Spinal cord (tissue), 10 donors: Measurements from ENCODE around the gene IQSEC2. TPM values are rescaled to one million over a fixed set of nuclear protein-coding genes. Genes with fewer than 3 reads are reported as not detected.

Source experiments
- DNase-seq, 6 donors: peaks; one replicate each; pipeline versions ENCODE4 v3.0.0 to v3.0.0-alpha.2; 2013 to 2015; ENCODE audit warnings: low spot score in 6 of 6, low read depth in 4 of 6
- H3K27ac ChIP-seq: one replicate; pipeline ENCODE4 v1.5.1; 2013; ENCODE audit warnings: low read depth, low read length, control low read depth
- H3K27me3 ChIP-seq: one replicate; pipeline ENCODE4 v1.6.1; 2013; ENCODE audit warnings: low read length; ENCODE audit not compliant: control insufficient read depth, insufficient read depth
- H3K36me3 ChIP-seq: one replicate; pipeline ENCODE4 v1.6.1; 2013; ENCODE audit warnings: low read length; ENCODE audit not compliant: control insufficient read depth, insufficient read depth
- H3K4me1 ChIP-seq: one replicate; pipeline ENCODE4 v1.6.1; 2013; ENCODE audit warnings: low read length; ENCODE audit not compliant: control insufficient read depth, insufficient read depth
- H3K4me3 ChIP-seq: one replicate; pipeline ENCODE4 v1.5.1; 2013; ENCODE audit warnings: low read depth, low read length, control low read depth
- H3K9me3 ChIP-seq: one replicate; pipeline ENCODE4 v1.6.1; 2013; ENCODE audit warnings: low read length; ENCODE audit not compliant: control insufficient read depth, insufficient read depth
- WGBS: methylation state at CpG from one replicate; pipeline ENCODE4 v1.1.5; 2013; ENCODE audit warnings: missing lambda C conversion rate; ENCODE audit not compliant: insufficient coverage; 5-methylcytosine and 5-hydroxymethylcytosine counted together
- polyA plus RNA-seq, 2 donors: library from polyadenylated mRNA; unstranded; fragments of 120-200 nt; gene quantifications; one replicate each; pipeline ENCODE4 v1.2.1, GENCODE V29; 2013; ENCODE audit not compliant: insufficient read length in 2 of 2
- total RNA-seq, 2 donors: library from RNA; depleted of rRNA in 1 of 2; stranded (reverse); fragments of 120-200 nt in 1 of 2; fragments of >200 nt in 1 of 2; gene quantifications; one replicate each; pipeline versions ENCODE4 v1.2.3 to v1.2.4, GENCODE V29; 2013 to 2014
- donor health status: healthy.

Gene IQSEC2
- total and polyA plus RNA-seq, 4 donors = 11.8 to 47.8 (median 28.8) TPM

DNA sequence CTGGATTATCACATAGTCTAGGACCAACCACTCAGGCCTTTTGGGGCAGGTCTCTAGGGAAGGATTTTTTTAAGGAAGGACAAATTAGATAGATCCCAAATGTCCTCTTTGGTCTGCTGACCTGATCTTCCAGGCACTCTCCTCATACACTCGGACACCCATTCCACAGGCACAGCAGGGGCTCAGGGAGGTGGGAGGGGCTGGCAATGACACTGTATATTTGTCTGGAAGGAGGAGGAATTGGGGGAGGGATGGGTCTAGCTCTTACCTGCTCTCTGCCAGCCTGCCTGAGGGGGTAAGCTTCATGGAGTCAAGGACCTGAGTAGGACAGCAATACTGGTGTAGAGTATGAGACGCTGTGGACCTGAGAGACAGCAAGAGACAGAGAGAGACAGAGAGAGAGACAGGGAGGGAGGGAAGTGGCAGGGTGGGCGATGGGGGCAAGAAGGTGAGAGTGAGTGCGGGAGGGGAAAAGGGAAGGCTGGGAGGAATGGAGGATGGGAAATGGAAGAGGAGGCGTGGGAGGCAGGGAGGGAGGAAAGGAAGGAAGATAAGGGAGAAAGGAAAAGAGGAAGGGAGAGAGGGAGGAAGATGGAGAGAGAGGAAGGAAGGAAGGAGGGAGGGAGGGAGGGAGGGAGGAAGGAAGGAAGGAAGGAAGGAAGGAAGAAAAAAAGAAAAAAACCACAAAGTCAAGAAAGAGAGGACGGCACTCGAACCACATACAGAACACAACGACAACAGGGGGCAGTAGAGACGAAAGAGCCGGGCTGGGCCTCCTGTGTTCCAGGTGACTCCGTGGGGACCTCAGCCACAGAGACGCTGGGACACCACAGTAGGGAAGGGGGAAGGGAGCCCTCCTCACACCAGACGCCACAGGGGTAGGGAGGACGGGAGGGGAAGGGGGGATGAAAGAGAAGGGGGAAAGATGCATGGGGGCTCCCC, 1.8 kb downstream of the IQSEC2 start:
- Histone ChIP-seq H3K36me3 (peaks cover 2% of the 10 kb centered on the region), H3K27ac (no peak overlapping the region), H3K4me3 (no peak overlapping the region), H3K9me3 (no peaks in the 10 kb centered on the region), H3K4me1 (peaks cover 30% of the 10 kb centered on the region), H3K27me3 (peaks cover 40% of the 10 kb centered on the region)
- DNase-seq = no peak
- 68% methylated on average over 5 of the region's 14 CpGs for WGBS

DNA sequence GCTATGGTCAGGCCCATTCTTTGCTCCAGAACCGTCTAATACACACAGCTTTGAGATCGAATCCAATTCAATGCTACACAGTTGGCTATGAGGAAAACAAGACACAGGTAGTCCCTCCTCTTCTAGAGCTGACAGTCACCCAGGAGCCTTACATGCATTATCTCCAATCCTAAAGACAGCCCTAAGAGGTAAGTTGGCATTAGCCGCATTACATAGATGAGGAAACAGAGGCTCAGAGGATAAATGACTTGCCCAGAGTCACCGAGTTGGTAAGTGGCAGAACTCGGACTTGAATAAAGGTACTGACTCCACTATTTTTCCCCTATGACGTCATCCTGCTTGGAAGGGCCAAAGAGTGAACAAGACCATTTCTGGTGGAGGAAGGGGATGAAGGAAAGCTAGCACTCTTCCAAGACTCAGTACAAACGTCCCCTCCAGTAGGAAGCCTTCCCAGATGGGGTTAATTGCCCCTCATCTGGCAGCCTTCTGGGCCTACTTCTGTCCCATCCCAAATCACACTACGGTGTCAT, 8.5 kb downstream of the IQSEC2 start:
- Histone ChIP-seq H3K27ac (no peak overlapping the region), H3K9me3 (no peaks in the 10 kb centered on the region), H3K36me3 (no peaks in the 10 kb centered on the region), H3K4me3 (no peak overlapping the region), H3K4me1 (no peaks in the 10 kb centered on the region), H3K27me3 (peaks cover 33% of the 10 kb centered on the region)
- 57% methylated on average over 3 of the region's 8 CpGs for WGBS
- no peak for DNase-seq

GRCh38 chrX:53269536-53270107, 11.8 kb downstream of the IQSEC2 start:
- Histone ChIP-seq H3K27me3 (peaks cover 49% of the 10 kb centered on the region), H3K4me3 (no peak overlapping the region)

DNA sequence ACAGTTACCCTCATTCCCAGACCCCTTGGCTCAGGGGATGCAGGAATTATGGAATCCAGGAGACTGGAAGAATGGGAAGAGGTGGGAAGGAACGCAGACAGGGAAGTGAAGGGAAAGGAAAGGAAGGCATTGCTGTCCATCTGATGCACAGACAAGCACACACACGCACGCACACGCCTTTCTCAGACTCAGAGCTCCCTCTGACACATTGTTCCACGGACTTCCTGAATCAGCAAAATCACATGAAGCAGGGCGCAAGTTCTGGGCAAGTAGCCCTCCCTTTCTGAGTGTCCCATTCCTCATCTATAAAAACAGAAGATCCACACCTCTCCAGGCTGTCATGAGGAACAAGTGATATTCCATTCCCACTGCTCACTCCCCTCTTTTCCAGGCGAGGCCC, 13.2 kb downstream of the IQSEC2 start:
- DNase-seq = no peak
- Histone ChIP-seq H3K4me3 (no peak overlapping the region), H3K9me3 (no peaks in the 10 kb centered on the region), H3K27me3 (peaks cover 57% of the 10 kb centered on the region), H3K36me3 (no peaks in the 10 kb centered on the region), H3K4me1 (peaks cover 4% of the 10 kb centered on the region), H3K27ac (no peak overlapping the region)
- WGBS = 76% methylated on average over 6 of the region's 7 CpGs

More at GRCh38 chrX:53269536-53270107, 11.8 kb downstream of the IQSEC2 start:
- no peaks in the 10 kb centered on the region for H3K9me3 ChIP-seq
- no peaks in the 10 kb centered on the region for H3K36me3 ChIP-seq
- peaks cover 3% of the 10 kb centered on the region for H3K4me1 ChIP-seq
- no peak for DNase-seq
- 74% methylated on average over 14 of the region's 14 CpGs for WGBS
- no peak overlapping the region for H3K27ac ChIP-seq

DNA sequence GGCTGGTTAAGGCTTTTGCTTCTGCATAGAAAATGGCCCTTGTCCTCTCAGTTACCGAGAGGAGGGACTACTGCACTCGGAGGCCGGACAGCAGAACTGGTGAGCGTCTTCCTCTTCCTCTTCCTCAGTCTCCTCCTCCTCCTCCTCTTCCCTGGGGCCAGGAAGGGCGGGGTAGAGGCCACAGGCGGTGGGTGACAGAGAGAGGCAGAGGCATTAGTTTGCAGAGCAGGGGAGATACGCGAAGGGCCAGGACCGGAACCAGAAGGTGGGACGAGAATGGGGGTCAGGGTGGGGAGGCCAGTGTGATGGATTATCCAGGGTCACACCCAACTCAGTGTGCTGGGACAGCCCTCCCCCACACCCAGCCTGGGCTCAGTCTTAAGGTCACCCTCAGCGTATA, 14.5 kb downstream of the IQSEC2 start:
- no peak for DNase-seq
- H3K36me3 ChIP-seq = no peaks in the 10 kb centered on the region
- no peak overlapping the region for H3K27ac ChIP-seq
- H3K9me3 ChIP-seq = no peaks in the 10 kb centered on the region
- 70% methylated on average over 6 of the region's 11 CpGs for WGBS
- peaks cover 57% of the 10 kb centered on the region for H3K27me3 ChIP-seq
- H3K4me3 ChIP-seq = no peak overlapping the region
- peaks cover 17% of the 10 kb centered on the region for H3K4me1 ChIP-seq

GRCh38 chrX:53265771-53266574, 15.4 kb downstream of the IQSEC2 start:
- Histone ChIP-seq H3K27ac (no peak overlapping the region), H3K4me1 (peaks cover 23% of the 10 kb centered on the region), H3K27me3 (peaks cover 55% of the 10 kb centered on the region), H3K36me3 (no peaks in the 10 kb centered on the region), H3K9me3 (no peaks in the 10 kb centered on the region), H3K4me3 (no peak overlapping the region)
- WGBS = 68% methylated on average over 3 of the region's 8 CpGs
- DNase-seq = no peak

GRCh38 chrX:53263597-53264094, 17.7 kb downstream of the IQSEC2 start:
- 79% methylated on average over 11 of the region's 11 CpGs for WGBS
- DNase-seq = no peak
- no peak overlapping the region for H3K27ac ChIP-seq
- peaks cover 46% of the 10 kb centered on the region for H3K27me3 ChIP-seq
- no peak overlapping the region for H3K4me3 ChIP-seq
- H3K4me1 ChIP-seq = peaks cover 24% of the 10 kb centered on the region
- H3K36me3 ChIP-seq = no peaks in the 10 kb centered on the region
- no peaks in the 10 kb centered on the region for H3K9me3 ChIP-seq

DNA sequence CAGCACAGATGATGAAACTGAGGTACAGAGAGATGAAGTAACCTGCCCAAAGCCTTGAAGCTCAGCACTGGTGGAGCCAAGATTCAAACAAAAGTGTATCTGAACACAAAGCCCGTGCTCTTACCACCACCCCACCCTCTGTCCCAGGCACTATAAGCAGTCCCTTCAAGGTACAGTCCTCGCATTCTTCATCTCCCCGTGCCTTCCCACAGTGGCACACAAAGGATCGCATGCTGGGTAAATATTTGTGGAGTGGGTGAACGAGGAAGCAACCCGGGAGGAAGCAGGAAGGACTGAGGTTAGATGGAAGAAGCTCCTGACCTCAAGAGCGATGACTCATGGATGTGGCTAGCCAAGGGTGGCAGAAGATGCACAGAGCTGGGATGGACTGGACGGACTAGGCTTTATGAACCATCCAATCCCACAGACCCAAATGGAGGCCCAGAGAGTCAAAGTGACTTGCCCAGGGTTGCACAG, 18.4 kb downstream of the IQSEC2 start:
- 47% methylated on average over 6 of the region's 8 CpGs for WGBS
- DNase-seq = no peak
- Histone ChIP-seq H3K27ac (no peak overlapping the region), H3K9me3 (no peaks in the 10 kb centered on the region), H3K4me1 (peaks cover 24% of the 10 kb centered on the region), H3K4me3 (no peak overlapping the region), H3K27me3 (peaks cover 47% of the 10 kb centered on the region), H3K36me3 (no peaks in the 10 kb centered on the region)
